NT2/D1 (cell line): ENCODE results near the gene EPHB3.

ENCODE experiments used
- DNase-seq: peaks from one replicate; pipeline ENCODE4 v3.0.0-alpha.2; 2011; ENCODE audit warnings: low read depth, low spot score
- H3K27me3 ChIP-seq: 2 replicates; pipeline ENCODE4 v1.6.0; 2011; ENCODE audit warnings: mild to moderate bottlenecking; ENCODE audit not compliant: insufficient read length, insufficient read depth
- H3K36me3 ChIP-seq: 2 replicates; pipeline ENCODE4 v1.6.1; 2011; ENCODE audit warnings: mild to moderate bottlenecking, low read length, mixed read lengths; ENCODE audit not compliant: insufficient read depth, insufficient read length
- H3K4me1 ChIP-seq: 2 replicates; pipeline ENCODE4 v1.5.1; 2011; ENCODE audit not compliant: insufficient read depth, insufficient read length
- H3K4me3 ChIP-seq: 2 replicates; pipeline ENCODE4 v1.5.1; 2011; ENCODE audit warnings: low read depth; ENCODE audit not compliant: insufficient read length
- H3K9ac ChIP-seq: 2 replicates; pipeline ENCODE4 v1.6.0; 2011; ENCODE audit warnings: low read depth; ENCODE audit not compliant: insufficient read length
- H3K9me3 ChIP-seq: 2 replicates; pipeline ENCODE4 v1.5.1; 2011; ENCODE audit warnings: mild to moderate bottlenecking, low read length; ENCODE audit not compliant: insufficient read depth
- SUZ12 ChIP-seq: IDR thresholded peaks from 2 replicates; pipeline ENCODE4 v1.6.1; 2011; ENCODE audit not compliant: insufficient read length, insufficient read depth; ENCODE audit errors: extremely low read depth
- YY1 ChIP-seq: IDR thresholded peaks from 2 replicates; pipeline ENCODE4 v1.6.1; 2011; ENCODE audit not compliant: insufficient read length, insufficient read depth
- ZNF274 ChIP-seq: IDR thresholded peaks from 2 replicates; pipeline ENCODE4 v1.6.1; 2011; ENCODE audit warnings: mild to moderate bottlenecking, low read depth, low read length

The EPHB3 gene

DNA sequence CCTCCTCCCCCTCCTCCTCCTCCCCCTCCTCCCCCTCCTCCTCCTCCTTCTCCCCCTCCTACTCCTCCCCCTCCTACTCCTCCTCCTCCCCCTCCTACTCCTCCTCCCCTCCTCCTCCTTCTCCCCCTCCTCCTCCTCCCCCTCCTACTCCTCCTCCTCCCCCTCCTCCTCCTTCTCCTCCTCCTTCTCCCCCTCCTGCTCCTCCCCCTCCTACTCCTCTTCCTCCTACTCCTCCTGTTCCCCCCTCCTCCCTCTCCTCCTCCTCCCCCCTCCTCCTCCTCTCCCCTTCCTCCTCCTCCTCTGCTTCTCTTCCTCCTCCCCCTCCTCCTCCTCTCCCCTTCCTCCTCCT is 17.1 kb upstream of the EPHB3 start:
- H3K4me3 ChIP-seq, result no peak overlapping the region
- DNase-seq, result no peak
- no peaks in the 10 kb centered on the region for H3K9me3 ChIP-seq
- no peak for TF ChIP-seq YY1
- TF ChIP-seq ZNF274, result no peak
- TF ChIP-seq SUZ12, result no peak
- no peak overlapping the region for H3K9ac ChIP-seq
- H3K27me3 ChIP-seq, result peaks cover 7% of the 10 kb centered on the region
- H3K36me3 ChIP-seq, result no peaks in the 10 kb centered on the region
- peaks cover 10% of the 10 kb centered on the region for H3K4me1 ChIP-seq

DNA sequence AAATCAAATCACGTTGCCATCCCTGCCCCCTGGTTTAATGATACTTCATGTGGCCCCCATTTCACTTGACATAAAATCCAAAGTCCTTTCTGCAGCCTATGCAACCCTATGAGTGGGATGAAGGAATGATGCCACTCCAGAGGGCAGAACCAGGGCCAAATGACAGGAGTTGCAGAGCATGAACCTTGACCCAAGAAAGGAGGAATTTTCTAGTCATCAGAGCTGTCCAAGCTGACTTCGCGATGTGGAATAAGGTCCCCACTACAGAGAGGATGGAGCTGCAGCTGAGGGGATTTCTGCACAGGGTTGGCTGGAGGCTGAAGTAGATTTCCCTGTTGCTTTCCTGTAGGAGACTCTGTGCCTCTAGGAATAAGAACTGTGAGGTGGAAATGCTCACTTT is 15.8 kb upstream of the EPHB3 start:
- Histone ChIP-seq H3K4me3 (no peak overlapping the region), H3K9ac (no peak overlapping the region), H3K4me1 (peaks cover 15% of the 10 kb centered on the region), H3K9me3 (no peaks in the 10 kb centered on the region), H3K27me3 (peaks cover 7% of the 10 kb centered on the region), H3K36me3 (no peaks in the 10 kb centered on the region)
- TF ChIP-seq ZNF274 (no peak), YY1 (no peak), SUZ12 (no peak)
- DNase-seq, result no peak

DNA sequence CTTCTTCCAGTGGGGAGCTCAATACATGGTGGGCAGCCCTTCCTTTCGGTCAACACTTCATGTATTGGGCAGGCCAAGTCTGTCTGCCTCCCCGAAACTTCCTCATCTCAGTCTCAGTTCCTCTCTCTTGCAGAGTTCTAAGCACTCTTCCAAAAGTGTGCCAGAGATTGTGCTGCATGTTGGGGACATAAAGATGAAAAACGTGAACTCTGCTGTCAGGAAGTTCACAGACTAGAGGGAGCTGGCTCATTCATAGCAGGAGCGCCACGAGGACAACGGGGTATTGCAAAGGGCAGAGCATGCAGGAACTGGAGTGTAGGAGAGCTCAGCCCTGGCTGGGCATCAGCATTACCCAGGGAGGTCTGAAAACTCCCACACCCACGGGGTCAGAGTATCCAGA is 15.3 kb upstream of the EPHB3 start:
- Histone ChIP-seq H3K4me1 (peaks cover 16% of the 10 kb centered on the region), H3K9me3 (no peaks in the 10 kb centered on the region), H3K9ac (no peak overlapping the region), H3K4me3 (no peak overlapping the region), H3K36me3 (no peaks in the 10 kb centered on the region), H3K27me3 (peaks cover 7% of the 10 kb centered on the region)
- TF ChIP-seq SUZ12 (no peak), ZNF274 (no peak), YY1 (no peak)
- DNase-seq, result no peak

DNA sequence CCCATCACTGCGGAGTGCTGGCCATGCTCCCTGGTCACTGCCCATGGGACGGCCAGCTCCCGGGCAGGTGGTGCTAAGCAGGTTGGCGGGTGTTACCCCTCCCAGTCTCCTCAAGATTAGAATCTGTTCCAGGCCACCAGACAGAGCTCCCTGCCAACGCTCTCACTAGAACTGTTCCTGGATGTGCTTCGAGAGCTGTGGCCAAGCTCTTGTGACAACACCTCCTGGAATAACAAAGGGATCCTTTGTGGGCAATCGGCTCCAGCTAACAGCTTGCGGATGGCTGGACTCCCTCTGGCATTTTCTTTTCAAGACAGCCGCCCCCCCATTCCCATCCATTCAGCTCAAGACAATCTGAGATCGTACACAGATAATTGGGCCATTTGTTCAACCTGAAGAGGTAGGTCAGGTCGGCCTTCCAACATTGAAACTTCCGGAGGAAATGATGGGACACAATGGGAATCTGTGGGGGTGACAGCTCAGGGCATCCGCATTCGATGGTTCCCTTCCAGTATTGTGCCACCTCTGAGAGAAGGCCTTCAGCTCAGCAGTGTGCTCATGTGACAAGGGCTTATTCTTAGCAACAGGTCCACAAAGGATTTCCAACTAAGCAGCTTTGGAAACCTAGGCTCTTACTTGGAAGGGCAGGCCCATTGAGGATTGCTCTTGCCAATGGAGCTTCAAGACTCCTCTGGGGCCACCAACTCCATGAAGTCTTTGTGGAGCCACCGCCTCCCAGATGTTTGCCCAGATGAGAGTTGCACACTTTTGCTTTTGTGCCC is 11.6 kb upstream of the EPHB3 start:
- no peak for TF ChIP-seq ZNF274
- H3K27me3 ChIP-seq, result peaks cover 5% of the 10 kb centered on the region
- no peak overlapping the region for H3K4me3 ChIP-seq
- H3K9me3 ChIP-seq, result no peaks in the 10 kb centered on the region
- peak; percentile 79 for DNase-seq
- H3K36me3 ChIP-seq, result no peaks in the 10 kb centered on the region
- no peak overlapping the region for H3K9ac ChIP-seq
- peaks cover 11% of the 10 kb centered on the region for H3K4me1 ChIP-seq

DNA sequence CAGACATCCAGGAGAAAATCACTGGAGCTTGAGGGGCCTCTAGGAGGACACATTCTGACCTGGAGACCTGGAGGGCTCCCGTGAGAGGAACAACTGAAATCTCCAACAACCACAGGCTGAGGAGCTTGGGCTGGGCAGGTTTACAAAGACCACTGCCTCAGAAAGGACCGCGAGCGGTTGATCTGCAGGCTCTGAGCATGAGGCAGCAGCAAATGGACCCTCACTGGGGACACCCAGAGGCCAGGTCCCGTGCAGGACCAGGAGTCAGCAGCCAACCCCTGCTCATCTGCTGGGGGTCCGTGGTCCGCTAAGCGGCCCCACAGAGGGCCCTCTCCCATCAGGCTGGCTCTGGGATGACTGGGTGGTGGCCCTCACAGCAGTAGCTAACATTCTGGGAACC is 10.5 kb upstream of the EPHB3 start:
- H3K27me3 ChIP-seq, result peaks cover 5% of the 10 kb centered on the region
- no peak for TF ChIP-seq YY1

DNA sequence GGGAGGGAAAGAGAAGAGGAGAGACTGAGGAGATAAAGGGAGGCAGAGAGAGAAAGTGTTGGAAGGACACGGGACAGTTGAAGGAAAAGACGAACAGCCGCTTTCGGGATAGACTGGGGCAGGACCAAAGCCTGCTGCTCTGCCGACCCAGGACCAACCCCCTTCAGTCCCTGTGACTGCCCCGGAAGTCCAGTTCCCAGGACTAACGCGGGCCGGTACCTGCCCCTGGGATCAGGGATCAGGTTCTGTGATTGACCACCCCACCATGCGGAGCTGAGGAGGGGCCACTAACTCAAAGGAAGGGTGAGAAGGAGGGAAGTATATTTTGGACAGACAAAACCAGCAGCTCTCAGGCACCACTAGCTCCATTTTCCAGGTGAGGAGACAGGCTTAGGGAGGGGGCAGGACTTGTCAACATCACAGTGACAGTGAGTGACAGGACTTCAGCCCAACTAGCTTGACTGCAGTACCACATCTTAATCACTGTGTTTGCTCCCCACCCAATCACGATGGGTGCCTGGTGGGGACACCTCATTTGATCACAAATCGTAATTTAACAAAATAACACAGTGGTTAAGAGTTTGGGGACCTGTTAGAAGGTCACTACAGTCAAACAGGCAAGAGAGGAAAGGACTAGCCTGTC is 9.8 kb upstream of the EPHB3 start:
- H3K4me3 ChIP-seq, result no peak overlapping the region
- peaks cover 5% of the 10 kb centered on the region for H3K27me3 ChIP-seq
- H3K9ac ChIP-seq, result no peak overlapping the region
- no peaks in the 10 kb centered on the region for H3K36me3 ChIP-seq
- DNase-seq, result no peak
- TF ChIP-seq ZNF274 (no peak), YY1 (no peak), SUZ12 (no peak)
- no peaks in the 10 kb centered on the region for H3K9me3 ChIP-seq
- peaks cover 14% of the 10 kb centered on the region for H3K4me1 ChIP-seq

More for the DNA sequence above, 10.5 kb upstream of the EPHB3 start:
- Histone ChIP-seq H3K9me3 (no peaks in the 10 kb centered on the region), H3K4me3 (no peak overlapping the region), H3K36me3 (no peaks in the 10 kb centered on the region), H3K4me1 (peaks cover 13% of the 10 kb centered on the region), H3K9ac (no peak overlapping the region)
- DNase-seq, result no peak

DNA sequence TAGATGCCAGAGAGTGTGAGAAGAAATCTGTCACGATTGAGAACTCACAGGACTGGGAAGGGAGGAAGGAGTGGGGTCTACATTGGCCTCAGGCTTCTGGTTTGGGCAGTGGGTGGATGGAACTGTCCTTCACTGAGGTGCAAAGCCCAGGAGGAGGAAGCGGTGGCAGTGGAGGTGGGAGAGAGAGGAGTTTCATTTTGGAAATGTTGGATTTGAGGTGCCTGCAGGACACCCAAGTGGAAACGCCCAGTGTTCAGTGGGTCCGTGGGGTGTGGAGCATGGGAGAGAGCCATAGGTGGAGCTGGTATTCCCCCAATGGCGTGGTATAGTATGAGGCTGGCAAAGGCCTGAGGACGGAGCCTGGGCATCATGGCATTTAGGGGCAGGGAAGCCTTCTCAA is 9.3 kb upstream of the EPHB3 start:
- Histone ChIP-seq H3K27me3 (peaks cover 7% of the 10 kb centered on the region), H3K4me3 (no peak overlapping the region), H3K9ac (no peak overlapping the region), H3K4me1 (peaks cover 14% of the 10 kb centered on the region), H3K36me3 (no peaks in the 10 kb centered on the region), H3K9me3 (no peaks in the 10 kb centered on the region)
- no peak for DNase-seq
- TF ChIP-seq ZNF274 (no peak), SUZ12 (no peak), YY1 (no peak)
